Fibroblast of the aortic adventitia (primary cell): ENCODE measurements around the gene ADARB2. TPM values are rescaled to one million over a fixed set of nuclear protein-coding genes. Genes with fewer than 3 reads are reported as not detected.

Experiments
- DNase-seq: peaks from one replicate; pipeline ENCODE4 v3.0.0-alpha.2; 2010; ENCODE audit warnings: low read depth
- H3K4me3 ChIP-seq: 2 replicates; pipeline ENCODE4 v1.5.1; 2011; ENCODE audit warnings: low read depth, mild to moderate bottlenecking, control low read depth, low read length, moderate library complexity
- total RNA-seq: library from RNA; depleted of rRNA; stranded (reverse); fragments of >200 nt; gene quantifications from 2 replicates; pipeline ENCODE4 v1.2.3, GENCODE V29; 2012; ENCODE audit warnings: low replicate concordance
- TF ChIP-seq, protein P1 (sequence below): IDR thresholded peaks from 2 replicates; pipeline ENCODE4 v1.5.1; 2011; ENCODE audit warnings: mild to moderate bottlenecking, low read length, control low read depth, inconsistent platforms; ENCODE audit not compliant: insufficient read depth

Gene ADARB2
- total RNA-seq, 1 donor: not detected

DNA sequence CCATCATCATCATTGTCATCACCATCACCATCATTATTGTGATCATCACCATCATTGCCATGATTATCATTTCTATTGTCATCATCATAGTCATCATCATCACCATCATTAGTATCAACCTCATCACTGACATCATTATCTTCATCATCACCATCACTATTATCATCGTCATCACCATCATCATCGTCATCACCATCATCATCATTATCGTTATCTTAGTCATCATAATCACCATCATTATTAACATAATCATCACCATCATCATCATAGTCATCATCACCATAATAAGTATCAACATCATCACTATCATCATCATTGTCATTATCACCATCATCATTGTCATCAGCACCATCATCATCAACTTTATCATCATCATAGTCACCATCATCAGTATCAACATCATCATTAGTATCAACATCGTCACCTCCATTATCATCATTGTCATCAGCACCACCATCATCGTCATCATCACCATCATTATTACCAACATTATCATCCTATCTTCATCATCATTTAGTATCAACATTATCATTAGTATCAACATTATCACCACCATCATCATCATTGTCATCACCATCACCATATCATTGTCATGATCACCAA, 241.3 kb downstream of the ADARB2 start:
- no peak for DNase-seq
- TF ChIP-seq, protein P1, sequence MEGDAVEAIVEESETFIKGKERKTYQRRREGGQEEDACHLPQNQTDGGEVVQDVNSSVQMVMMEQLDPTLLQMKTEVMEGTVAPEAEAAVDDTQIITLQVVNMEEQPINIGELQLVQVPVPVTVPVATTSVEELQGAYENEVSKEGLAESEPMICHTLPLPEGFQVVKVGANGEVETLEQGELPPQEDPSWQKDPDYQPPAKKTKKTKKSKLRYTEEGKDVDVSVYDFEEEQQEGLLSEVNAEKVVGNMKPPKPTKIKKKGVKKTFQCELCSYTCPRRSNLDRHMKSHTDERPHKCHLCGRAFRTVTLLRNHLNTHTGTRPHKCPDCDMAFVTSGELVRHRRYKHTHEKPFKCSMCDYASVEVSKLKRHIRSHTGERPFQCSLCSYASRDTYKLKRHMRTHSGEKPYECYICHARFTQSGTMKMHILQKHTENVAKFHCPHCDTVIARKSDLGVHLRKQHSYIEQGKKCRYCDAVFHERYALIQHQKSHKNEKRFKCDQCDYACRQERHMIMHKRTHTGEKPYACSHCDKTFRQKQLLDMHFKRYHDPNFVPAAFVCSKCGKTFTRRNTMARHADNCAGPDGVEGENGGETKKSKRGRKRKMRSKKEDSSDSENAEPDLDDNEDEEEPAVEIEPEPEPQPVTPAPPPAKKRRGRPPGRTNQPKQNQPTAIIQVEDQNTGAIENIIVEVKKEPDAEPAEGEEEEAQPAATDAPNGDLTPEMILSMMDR: no peak

DNA sequence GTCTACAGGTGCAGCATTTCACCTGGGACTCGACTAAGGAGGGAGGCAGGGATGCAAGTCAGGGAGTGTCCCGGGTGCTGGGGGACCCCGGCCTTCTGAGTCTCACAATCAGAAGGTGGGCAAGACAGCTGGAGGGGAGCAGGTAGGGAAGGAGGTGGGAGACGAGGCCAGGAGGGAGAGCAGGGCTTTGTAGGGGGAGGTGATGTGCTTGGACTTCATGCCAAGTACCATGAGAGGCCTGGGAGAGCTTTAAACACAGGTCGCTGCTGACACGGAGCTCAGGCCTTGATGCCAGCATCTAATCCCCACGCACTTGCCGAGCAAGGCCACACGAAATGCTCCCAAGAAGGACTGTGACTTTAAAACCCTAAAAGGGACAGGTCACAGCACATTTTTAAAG, 244.7 kb downstream of the ADARB2 start:
- DNase-seq: no peak
- TF ChIP-seq, protein P1: no peak
- no peak overlapping the region for H3K4me3 ChIP-seq

More for the DNA sequence above, 241.3 kb downstream of the ADARB2 start:
- no peak overlapping the region for H3K4me3 ChIP-seq

GRCh38 chr10:1491901-1492300, 245.4 kb downstream of the ADARB2 start:
- no peak for DNase-seq
- no peak overlapping the region for H3K4me3 ChIP-seq
- TF ChIP-seq, protein P1: no peak

GRCh38 chr10:1489801-1490200, 247.5 kb downstream of the ADARB2 start:
- no peak overlapping the region for H3K4me3 ChIP-seq
- DNase-seq: no peak
- TF ChIP-seq, protein P1: no peak

DNA sequence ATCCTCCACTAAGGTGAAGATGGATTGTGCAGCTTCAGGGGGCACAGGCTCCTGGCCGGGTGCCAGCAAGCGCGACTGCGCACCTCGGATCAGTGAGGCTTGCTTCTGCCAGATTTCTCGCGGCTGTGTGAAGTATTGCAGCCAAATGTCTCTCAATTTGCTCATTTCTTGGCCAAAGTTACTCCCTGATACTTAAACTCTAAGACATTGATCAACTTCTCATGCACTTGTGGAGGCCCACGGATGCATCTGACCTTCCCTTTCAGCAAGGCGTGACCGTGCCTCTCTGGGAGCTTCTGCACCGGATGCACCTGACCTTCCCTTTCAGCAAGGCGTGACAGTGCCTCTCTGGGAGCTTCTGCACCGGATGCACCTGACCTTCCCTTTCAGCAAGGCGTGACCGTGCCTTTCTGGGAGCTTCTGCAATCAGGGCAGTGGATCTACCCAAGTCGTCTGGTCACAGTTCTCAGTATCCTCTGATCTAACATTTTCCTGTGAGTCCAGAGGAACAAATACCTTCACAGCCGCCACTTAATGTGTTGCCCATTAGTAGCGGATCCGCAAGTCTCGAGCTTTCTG, 248.3 kb downstream of the ADARB2 start:
- no peak for DNase-seq
- TF ChIP-seq, protein P1: no peak
- no peak overlapping the region for H3K4me3 ChIP-seq

DNA sequence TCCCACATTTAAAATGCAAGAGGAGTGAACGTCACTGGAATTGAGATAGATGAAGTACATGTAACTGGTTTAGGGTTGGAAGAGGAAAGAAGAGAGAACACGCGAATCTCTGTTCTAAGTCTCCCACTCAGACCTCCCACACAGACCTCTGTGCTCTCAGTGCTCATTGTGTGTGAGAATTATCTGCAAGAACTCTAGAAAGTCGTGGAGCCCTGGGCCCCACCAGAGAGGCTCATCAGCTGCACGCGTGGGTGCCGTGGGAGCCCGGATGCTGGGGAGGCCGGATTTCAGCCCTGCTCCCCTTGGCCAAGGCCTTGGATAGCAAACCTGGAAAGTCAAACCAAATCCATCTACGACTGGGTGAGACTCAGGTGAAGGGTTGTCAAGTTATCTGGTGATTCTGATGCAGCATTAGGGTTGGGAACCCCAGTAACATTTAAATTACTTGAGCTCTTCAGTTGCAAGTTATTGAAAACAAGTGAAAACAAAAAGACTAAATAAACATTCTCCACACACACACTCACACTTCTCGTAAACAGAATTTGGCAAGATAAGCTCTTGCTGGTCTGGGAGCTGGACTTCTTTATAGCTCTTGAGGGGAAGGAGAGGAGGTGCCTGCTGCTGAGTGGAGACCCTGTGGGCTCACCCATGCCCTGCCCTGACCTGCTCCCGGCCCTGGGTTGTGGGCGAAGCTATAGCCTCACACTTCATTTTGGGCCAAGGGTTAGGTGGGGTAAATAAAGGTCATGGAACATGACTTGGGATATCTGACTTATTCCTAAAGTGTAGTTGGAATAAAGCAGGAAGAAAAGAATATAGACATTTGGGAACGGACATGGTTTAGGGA, 250.3 kb downstream of the ADARB2 start:
- DNase-seq: no peak
- H3K4me3 ChIP-seq: no peak overlapping the region
- TF ChIP-seq, protein P1: no peak
